Neuronal stem cell (in vitro differentiated cells): ENCODE results near the gene F12.

Experiments
- DNase-seq: peaks from one replicate; pipeline ENCODE4 v3.0.0-alpha.2; 2013; ENCODE audit warnings: low spot score
- H2AFZ ChIP-seq: one replicate; pipeline ENCODE4 v1.6.1; 2013; ENCODE audit warnings: mild to moderate bottlenecking, low read length, inconsistent platforms
- H2AK5ac ChIP-seq: 2 replicates; pipeline ENCODE4 v1.6.1; 2013; ENCODE audit warnings: low read depth, mild to moderate bottlenecking, inconsistent platforms, low read length, moderate library complexity, mixed read lengths
- H2BK120ac ChIP-seq: 2 replicates; pipeline ENCODE4 v1.6.1; 2013; ENCODE audit warnings: low read depth, mild to moderate bottlenecking, inconsistent platforms, low read length, moderate library complexity, mixed read lengths
- H2BK12ac ChIP-seq: one replicate; pipeline ENCODE4 v1.6.1; 2013; ENCODE audit warnings: low read length, inconsistent platforms
- H2BK15ac ChIP-seq: 2 replicates; pipeline ENCODE4 v1.6.1; 2013; ENCODE audit warnings: mild to moderate bottlenecking, low read length, inconsistent platforms, mixed read lengths
- H2BK5ac ChIP-seq: one replicate; pipeline ENCODE4 v1.6.1; 2013; ENCODE audit warnings: inconsistent platforms, mild to moderate bottlenecking, low read length, moderate library complexity
- H3K14ac ChIP-seq: one replicate; pipeline ENCODE4 v1.6.1; 2013; ENCODE audit warnings: low read length, inconsistent platforms
- H3K18ac ChIP-seq: 2 replicates; pipeline ENCODE4 v1.6.1; 2013; ENCODE audit warnings: low read length, inconsistent platforms
- H3K23ac ChIP-seq: 2 replicates; pipeline ENCODE4 v1.6.1; 2013; ENCODE audit warnings: low read depth, mild to moderate bottlenecking, mixed read lengths, low read length, inconsistent platforms; ENCODE audit not compliant: poor library complexity
- H3K27ac ChIP-seq: replicated peaks from 3 replicates; pipeline ENCODE4 v1.5.1; 2013; ENCODE audit warnings: low read length, inconsistent platforms
- H3K27me3 ChIP-seq, 3 experiments: 2 replicates each; pipeline ENCODE4 v1.6.1; 2013; ENCODE audit warnings: low read length in 3 of 3, mild to moderate bottlenecking in 2 of 3, inconsistent platforms in 1 of 3, low read depth in 1 of 3, mixed read lengths in 1 of 3, moderate library complexity in 1 of 3; ENCODE audit not compliant: control insufficient read depth in 3 of 3, insufficient read depth in 3 of 3
- H3K36me3 ChIP-seq, 2 donors: replicated peaks in 1 of 2; 2 replicates each; pipeline ENCODE4 v1.6.1; 2013; ENCODE audit warnings: low read length in 2 of 2; ENCODE audit not compliant: control insufficient read depth in 2 of 2, insufficient read depth in 2 of 2
- H3K4ac ChIP-seq: 2 replicates; pipeline ENCODE4 v1.6.1; 2013; ENCODE audit warnings: inconsistent platforms, mild to moderate bottlenecking, low read length, moderate library complexity
- H3K4me1 ChIP-seq, 2 donors: 1 replicate in 1 of 2; 2 replicates in 1 of 2; pipeline ENCODE4 v1.6.1; 2013; ENCODE audit warnings: low read length in 2 of 2, low read depth in 1 of 2; ENCODE audit not compliant: control insufficient read depth in 2 of 2, insufficient read depth in 1 of 2
- H3K4me2 ChIP-seq: one replicate; pipeline ENCODE4 v1.6.1; 2013; ENCODE audit warnings: mild to moderate bottlenecking, low read length, inconsistent platforms; ENCODE audit not compliant: insufficient read depth, poor library complexity, severe bottlenecking
- H3K4me3 ChIP-seq, 2 donors: 2 replicates each; pipeline ENCODE4 v1.5.1; 2013; ENCODE audit warnings: low read length in 2 of 2, mild to moderate bottlenecking in 2 of 2, inconsistent platforms in 1 of 2, moderate library complexity in 1 of 2
- H3K79me1 ChIP-seq: one replicate; pipeline ENCODE4 v1.6.1; 2013; ENCODE audit warnings: low read depth, mild to moderate bottlenecking, inconsistent platforms, low read length, moderate library complexity
- H3K9ac ChIP-seq: one replicate; pipeline ENCODE4 v1.6.1; 2013; ENCODE audit warnings: mild to moderate bottlenecking, low read depth, low read length, inconsistent platforms; ENCODE audit not compliant: poor library complexity
- H3K9me3 ChIP-seq, 2 donors: replicated peaks in 1 of 2; 2 replicates each; pipeline versions ENCODE3 to v1.6.1; 2013; ENCODE audit warnings: low read length in 2 of 2, mild to moderate bottlenecking in 2 of 2, inconsistent platforms in 1 of 2, low read depth in 1 of 2, mixed read lengths in 1 of 2, moderate library complexity in 1 of 2; ENCODE audit not compliant: control insufficient read depth in 2 of 2, insufficient read depth in 1 of 2
- H4K8ac ChIP-seq: one replicate; pipeline ENCODE4 v1.6.1; 2013; ENCODE audit warnings: low read depth, mild to moderate bottlenecking, inconsistent platforms, low read length, moderate library complexity
- H4K91ac ChIP-seq: one replicate; pipeline ENCODE4 v1.6.1; 2013; ENCODE audit warnings: low read length, low read depth, mild to moderate bottlenecking, inconsistent platforms; ENCODE audit not compliant: poor library complexity
- WGBS, 2 donors: extraction: QIAGEN DNeasy Blood & Tissue Kit; methylation state at CpG; one replicate each; pipeline ENCODE4 v1.1.7; 2013; ENCODE audit warnings: missing lambda C conversion rate in 2 of 2, mixed read lengths in 1 of 2; ENCODE audit not compliant: insufficient read length in 2 of 2, insufficient replicate concordance in 1 of 2; ENCODE audit errors: extremely low coverage in 2 of 2; 5-methylcytosine and 5-hydroxymethylcytosine counted together

Gene F12

GRCh38 chr5:177431317-177432142 lies 22.2 kb upstream of the F12 start:
- no peak overlapping the region for H3K4me3 ChIP-seq
- no peak overlapping the region for H4K91ac ChIP-seq
- DNase-seq = no peak
- no peaks in the 10 kb centered on the region for H3K27me3 ChIP-seq
- H3K18ac ChIP-seq = no peak overlapping the region
- no peak overlapping the region for H2AK5ac ChIP-seq
- H3K79me1 ChIP-seq = peaks cover 6% of the 10 kb centered on the region
- H3K23ac ChIP-seq = peak overlapping the region; percentile 66
- H3K27ac ChIP-seq = no peak overlapping the region
- no peak overlapping the region for H2BK5ac ChIP-seq
- H3K14ac ChIP-seq = no peak overlapping the region
- WGBS, 2 donors = no CpG with 5 or more reads among the region's 29 CpGs
- H3K9me3 ChIP-seq = no peaks in the 10 kb centered on the region
- H2AFZ ChIP-seq = no peak overlapping the region
- H3K9ac ChIP-seq = no peak overlapping the region
- H3K4me2 ChIP-seq = no peak overlapping the region
- H3K36me3 ChIP-seq = peaks cover 37 to 68% of the 10 kb centered on the region in 2 donors
- H2BK120ac ChIP-seq = no peak overlapping the region
- H2BK15ac ChIP-seq = no peak overlapping the region
- no peak overlapping the region for H3K4ac ChIP-seq
- peaks cover 11 to 12% of the 10 kb centered on the region in 2 donors for H3K4me1 ChIP-seq
- H4K8ac ChIP-seq = no peak overlapping the region
- no peak overlapping the region for H2BK12ac ChIP-seq

- no peak for DNase-seq
- no peak overlapping the region for H3K27ac ChIP-seq
- H3K4me1 ChIP-seq = peaks cover 11 to 12% of the 10 kb centered on the region in 2 donors
- no peak overlapping the region for H2BK12ac ChIP-seq
- no peak overlapping the region for H2BK15ac ChIP-seq
- no peak overlapping the region for H3K23ac ChIP-seq
- no peak overlapping the region for H3K4me3 ChIP-seq
- H2AFZ ChIP-seq = no peak overlapping the region
- no peaks in the 10 kb centered on the region for H3K27me3 ChIP-seq
- H3K18ac ChIP-seq = no peak overlapping the region
- H4K8ac ChIP-seq = no peak overlapping the region
- no peak overlapping the region for H2BK5ac ChIP-seq
- no CpG with 5 or more reads among the region's 7 CpGs for WGBS, 2 donors
- H4K91ac ChIP-seq = no peak overlapping the region
- no peak overlapping the region for H3K9ac ChIP-seq
- H3K79me1 ChIP-seq = peaks cover 6% of the 10 kb centered on the region
- H2BK120ac ChIP-seq = no peak overlapping the region
- H3K4me2 ChIP-seq = no peak overlapping the region
- H3K4ac ChIP-seq = no peak overlapping the region
- H3K9me3 ChIP-seq = no peaks in the 10 kb centered on the region
- H2AK5ac ChIP-seq = no peak overlapping the region
- H3K36me3 ChIP-seq = peaks cover 34 to 63% of the 10 kb centered on the region in 2 donors
- H3K14ac ChIP-seq = no peak overlapping the region
Observed at GRCh38 chr5:177430972-177431316, 21.6 kb upstream of the F12 start.

GRCh38 chr5:177430140-177430951 lies 21.0 kb upstream of the F12 start:
- peaks cover 4% of the 10 kb centered on the region for H3K79me1 ChIP-seq
- no CpG with 5 or more reads among the region's 26 CpGs for WGBS, 2 donors
- H3K36me3 ChIP-seq = peaks cover 32 to 57% of the 10 kb centered on the region in 2 donors
- no peak overlapping the region for H2AK5ac ChIP-seq
- no peak overlapping the region for H3K27ac ChIP-seq
- H2BK12ac ChIP-seq = peak overlapping the region; percentile 14
- no peak overlapping the region for H2BK15ac ChIP-seq
- H2AFZ ChIP-seq = no peak overlapping the region
- H3K4me1 ChIP-seq = peaks cover 14 to 16% of the 10 kb centered on the region in 2 donors
- no peaks in the 10 kb centered on the region for H3K9me3 ChIP-seq
- H3K9ac ChIP-seq = no peak overlapping the region
- H2BK120ac ChIP-seq = no peak overlapping the region
- no peak overlapping the region for H4K91ac ChIP-seq
- no peak for DNase-seq
- no peak overlapping the region for H3K4me3 ChIP-seq
- no peak overlapping the region for H3K4ac ChIP-seq
- H3K27me3 ChIP-seq = no peaks in the 10 kb centered on the region
- H3K18ac ChIP-seq = no peak overlapping the region
- no peak overlapping the region for H2BK5ac ChIP-seq
- H4K8ac ChIP-seq = no peak overlapping the region
- H3K14ac ChIP-seq = no peak overlapping the region
- no peak overlapping the region for H3K4me2 ChIP-seq
- peak overlapping the region; percentile 37 for H3K23ac ChIP-seq
